H4 (cell line): ENCODE measurements around the gene UMAD1. TPM values are rescaled to one million over a fixed set of nuclear protein-coding genes. Genes with fewer than 3 reads are reported as not detected.

Experiments used
- DNase-seq: peaks from one replicate; pipeline ENCODE4 v3.0.0-alpha.2; 2015; ENCODE audit warnings: low spot score
- total RNA-seq: library from RNA; depleted of rRNA; stranded (reverse); fragments of >200 nt; shearing (Covaris generic); gene quantifications from 2 replicates; pipeline ENCODE4 v1.2.3, GENCODE V29; 2014

Gene UMAD1
- total RNA-seq, 1 experiment from 2014 or later: 65.9 TPM

DNA sequence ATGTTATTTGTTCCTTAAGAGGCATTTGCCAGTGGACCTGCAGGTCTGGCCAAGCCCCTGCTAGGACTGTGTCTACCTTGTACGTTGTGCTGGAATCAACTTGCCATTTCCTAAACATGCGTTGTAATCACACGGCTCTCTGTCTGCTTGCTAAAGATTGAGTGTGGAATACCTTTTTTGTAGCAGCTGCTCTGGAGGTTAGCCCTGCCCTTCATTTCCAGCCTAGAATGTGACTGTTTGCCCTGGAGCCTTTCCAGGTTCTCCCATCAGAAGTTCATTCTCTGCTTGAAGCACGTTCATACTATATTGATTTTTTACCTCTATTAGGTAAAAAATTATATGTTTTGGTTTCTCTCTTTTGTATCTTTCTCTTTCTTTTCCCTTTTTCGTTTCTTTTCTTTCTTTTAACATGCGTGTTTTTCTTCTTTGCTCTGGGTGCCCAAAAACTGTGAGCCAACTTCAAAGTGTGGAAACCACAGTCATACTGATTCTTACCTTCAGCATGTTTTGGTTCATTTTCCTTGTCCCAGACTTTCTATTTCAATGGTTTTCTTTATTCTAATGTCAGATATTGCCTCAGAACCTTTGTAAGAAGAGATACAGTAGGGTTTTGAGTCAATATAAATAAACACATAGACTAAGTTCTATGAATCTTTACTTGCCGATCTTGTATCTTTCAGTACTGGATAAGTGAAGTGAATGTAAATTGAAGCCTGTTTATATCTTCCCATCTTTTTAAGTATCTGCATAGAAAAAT, 189.7 kb downstream of the UMAD1 start:
- DNase-seq: no peak

DNA sequence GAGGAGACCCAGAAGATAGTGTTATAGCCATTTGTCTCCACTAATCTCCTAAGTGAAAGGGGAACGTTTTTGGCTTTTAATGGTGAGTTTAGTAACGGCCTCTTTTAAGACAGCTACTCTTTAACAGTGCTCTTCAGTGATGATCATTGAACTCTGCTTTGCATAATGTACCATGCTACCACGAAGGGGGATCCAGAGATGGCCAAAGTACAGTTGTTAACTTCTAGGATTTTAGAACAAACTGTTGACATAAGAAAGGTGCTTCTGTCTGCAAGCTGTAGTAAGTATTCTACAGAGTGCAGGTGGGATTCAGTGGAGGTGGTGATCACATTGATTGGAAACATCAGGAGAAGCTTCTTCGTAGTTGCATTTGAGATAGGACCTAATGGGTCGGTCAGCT, 192.0 kb downstream of the UMAD1 start:
- no peak for DNase-seq

GRCh38 chr7:7834761-7835160, 194.2 kb downstream of the UMAD1 start:
- no peak for DNase-seq

GRCh38 chr7:7841027-7841426, 200.5 kb downstream of the UMAD1 start:
- DNase-seq: no peak

- no peak for DNase-seq
These were observed 202.7 kb downstream of the UMAD1 start for GRCh38 chr7:7843240-7843639.

DNA sequence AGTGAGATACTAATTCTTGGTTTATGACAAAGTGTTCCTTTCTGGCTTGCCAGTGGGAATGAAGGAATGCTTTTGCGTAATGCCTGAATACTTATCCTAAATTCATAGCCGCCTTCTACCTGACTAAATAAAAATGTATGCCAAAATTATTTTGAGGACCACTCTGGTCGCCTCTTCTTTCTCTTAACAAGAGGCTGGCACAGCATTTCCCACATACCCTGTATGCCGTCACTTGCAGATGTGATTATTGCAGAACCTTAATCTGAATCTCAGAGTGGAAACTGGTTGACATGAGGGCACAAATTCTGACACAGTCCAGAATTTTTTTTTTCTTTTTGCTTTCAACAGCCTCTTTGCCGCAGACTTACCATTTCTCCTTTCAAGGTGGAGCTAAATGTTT, 203.4 kb downstream of the UMAD1 start:
- DNase-seq: no peak

DNA sequence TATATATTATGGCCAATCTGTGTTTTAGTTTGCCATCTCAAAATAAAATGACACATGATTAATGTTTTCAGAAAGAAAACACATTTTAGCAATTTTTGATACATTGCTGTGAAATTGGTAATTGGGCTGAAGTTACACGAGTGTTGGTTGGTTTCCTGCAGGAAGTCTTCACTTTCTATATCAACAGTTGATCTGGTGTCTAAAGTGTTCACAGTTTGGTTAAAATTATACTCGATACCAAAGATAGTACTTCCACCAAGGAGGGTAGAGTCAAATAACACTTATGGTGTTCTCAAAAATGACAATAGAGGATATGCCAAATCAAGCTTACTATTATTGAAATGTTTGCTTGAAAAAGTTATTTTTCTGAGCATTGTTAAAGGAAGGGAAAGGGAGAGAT, 207.7 kb downstream of the UMAD1 start:
- no peak for DNase-seq

DNA sequence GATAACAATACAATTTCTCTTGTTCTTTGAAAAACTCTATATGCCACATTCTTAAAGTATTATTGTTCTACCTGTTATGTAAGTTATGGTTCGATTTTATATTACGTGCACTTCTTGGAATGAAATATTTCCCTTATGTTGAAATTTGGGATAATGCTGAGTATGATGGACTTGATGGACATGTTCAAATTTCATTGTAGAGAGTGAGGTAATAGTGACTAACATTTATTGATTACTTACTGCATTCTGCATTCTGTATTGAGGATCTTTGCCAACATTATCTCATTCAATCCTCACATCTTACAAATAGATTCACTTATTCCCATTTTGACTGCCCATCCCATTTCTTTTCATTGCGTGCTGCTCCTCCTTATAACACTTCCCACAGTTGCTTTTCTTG, 208.3 kb downstream of the UMAD1 start:
- DNase-seq: no peak

GRCh38 chr7:7850150-7850549, 209.6 kb downstream of the UMAD1 start:
- DNase-seq: no peak

- no peak for DNase-seq
These were observed 210.8 kb downstream of the UMAD1 start for GRCh38 chr7:7851381-7851780.

DNA sequence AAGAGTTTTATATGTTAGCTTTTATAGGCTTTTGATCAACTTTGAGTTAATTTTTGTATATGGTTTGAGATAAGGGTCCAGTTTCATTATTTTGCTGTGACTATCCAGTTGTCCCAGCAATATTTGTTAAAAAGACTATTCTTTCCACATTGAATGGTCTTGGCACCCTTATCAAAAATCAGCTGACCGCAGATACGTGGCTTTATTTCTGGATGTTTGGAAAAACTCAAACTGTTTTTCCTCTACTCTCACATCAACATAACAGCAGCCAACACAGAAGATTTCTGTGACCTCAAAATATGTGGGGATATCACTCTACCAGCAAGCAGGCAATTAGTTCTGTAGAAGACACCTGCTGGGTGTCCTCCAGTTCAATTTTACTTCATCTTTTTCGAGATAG, 211.4 kb downstream of the UMAD1 start:
- no peak for DNase-seq

DNA sequence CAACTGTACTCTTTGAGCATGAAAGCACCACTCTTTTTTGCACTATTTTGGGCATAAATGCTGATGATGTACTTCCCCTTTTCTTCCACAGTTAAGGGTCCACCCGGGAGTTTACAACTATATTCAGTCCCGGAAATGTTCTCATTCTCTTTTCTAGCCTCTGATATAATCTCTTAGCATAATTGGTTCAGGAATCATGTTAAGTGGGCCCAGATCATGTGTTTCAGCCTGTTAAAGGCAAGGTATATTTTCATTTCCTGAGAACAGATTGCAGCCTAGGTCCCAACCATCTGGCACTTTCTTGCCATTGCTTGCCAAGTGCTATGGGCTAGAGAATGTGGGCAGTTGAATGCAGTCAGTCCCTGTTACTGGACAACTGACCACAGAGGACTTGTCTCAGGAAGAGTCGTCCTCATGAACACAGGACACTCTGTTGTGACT, 216.6 kb downstream of the UMAD1 start:
- DNase-seq: no peak

- no peak for DNase-seq
These were observed 218.0 kb downstream of the UMAD1 start for GRCh38 chr7:7858559-7858958.

DNA sequence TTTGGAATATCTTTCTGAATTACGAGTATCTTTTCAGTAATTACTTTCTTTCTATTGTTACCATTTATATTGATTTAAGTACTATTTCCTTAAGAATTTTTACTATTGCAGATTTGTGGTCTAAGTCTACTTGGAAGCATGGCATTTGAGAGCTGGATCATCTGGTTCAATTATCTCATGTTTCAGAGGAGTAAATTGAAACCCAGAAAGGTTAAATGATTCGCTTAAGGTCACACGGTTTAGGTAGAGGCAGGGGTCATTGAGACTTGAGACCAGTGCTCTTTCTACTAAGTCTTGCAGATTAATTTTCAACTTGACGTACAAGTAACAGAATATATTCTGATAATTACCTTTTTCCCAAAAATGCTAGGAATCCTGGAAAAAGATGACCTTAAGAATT, 218.9 kb downstream of the UMAD1 start:
- DNase-seq: no peak

DNA sequence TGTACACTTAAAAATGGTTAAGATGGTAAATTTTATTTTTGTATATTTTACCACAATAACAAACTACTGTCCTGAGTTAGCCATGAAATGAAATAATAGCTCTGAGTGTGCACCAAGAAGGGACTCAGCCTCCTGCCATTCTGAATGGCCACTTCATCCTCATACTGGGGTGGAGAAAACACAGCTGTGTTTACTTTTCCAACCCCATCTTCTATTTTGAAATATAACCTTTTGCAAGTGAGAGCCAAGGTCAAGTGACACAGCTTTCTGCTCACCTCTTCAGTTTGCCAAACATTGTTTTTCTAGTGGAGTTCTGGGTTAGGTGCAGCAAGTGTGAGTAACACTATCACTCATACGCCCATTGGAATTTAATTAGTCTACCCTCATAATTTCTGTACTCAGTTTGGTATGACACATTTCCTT, 220.7 kb downstream of the UMAD1 start:
- peak; percentile 52 for DNase-seq

DNA sequence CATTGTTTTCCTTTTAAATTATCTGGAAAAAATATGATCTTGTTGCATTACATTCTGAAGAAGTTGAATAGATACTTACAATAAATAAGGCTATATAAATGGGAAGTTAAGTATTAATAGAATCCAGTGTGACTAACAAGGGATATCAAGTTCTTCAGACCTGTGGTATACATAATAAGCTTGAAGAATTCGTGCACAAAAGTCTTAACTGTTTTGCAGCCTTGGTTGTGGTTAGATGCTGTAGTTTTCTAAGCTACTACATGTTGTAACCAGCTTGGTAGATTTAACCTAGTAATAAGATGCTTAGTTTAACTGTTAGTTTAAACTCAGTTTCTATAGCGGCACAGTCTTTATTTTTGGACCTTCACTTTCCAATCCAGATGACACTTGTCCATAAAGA, 221.8 kb downstream of the UMAD1 start:
- no peak for DNase-seq

DNA sequence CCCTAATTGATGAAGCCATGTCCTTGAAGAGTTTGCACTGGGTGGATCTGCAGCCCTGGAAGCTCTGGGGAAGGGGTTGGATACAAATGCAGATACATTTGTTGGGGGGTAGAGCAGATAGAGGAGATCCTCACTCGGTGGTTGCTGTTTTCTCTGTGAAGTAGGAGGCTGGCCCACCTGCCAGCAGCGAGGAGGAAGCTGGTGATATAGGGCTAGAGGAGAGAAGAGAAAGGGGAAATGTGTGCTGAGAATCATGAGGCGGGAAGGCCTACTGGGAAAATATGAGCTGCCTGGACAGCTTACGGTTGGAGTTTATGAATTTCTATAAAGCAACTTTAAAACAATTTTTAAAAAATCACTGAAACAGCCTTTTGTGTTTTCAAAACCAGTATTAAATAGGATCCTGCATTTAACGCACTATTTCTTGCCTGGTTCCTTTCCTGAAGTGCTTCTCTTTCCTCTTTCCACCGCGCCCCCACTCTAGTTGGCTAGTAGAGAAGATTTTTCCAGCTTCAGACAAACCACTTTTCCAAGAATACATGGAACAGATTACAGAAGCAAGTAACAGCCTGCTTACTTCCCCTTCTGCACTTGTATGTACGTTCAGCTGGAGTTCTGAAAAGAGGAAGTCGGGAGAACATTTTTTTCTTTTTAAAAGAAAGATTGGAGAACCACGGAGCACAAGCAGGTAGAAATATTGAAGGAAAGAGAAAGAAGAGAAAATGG, 227.5 kb downstream of the UMAD1 start:
- DNase-seq: no peak

DNA sequence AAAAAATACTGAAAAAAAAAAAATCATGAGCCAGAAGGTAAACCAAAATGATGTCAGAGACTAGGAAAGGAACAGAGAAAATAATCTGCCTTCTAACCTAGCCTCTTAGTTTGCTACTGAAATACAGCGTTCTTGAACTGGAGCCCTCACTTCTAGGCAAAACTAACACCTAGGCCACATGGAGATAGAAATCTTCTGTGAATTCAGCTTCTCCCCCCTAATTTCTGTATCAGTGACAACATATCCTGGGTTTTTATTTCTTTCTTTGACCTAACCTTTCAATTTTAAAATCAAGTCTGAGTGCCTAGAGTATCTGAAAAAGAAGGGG, 228.0 kb downstream of the UMAD1 start:
- DNase-seq: no peak

DNA sequence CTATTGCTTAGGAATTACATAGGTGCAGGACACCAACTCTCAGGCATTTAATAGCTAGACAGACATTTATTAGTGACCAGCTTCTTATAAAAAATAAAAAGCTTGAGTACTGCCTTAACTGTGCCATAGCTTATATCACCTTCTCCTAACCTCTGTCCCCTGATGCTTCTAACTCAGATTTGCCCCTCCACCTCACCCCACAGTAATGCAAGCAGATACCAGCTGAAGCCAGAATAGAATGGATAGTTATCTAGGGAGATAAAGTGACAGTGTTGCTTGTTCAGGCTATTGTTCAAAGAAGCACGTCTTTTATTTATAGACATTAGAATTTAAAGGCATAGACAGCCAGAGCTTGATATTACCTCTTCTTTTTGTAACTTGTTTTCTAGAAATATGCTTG, 228.5 kb downstream of the UMAD1 start:
- DNase-seq: no peak

DNA sequence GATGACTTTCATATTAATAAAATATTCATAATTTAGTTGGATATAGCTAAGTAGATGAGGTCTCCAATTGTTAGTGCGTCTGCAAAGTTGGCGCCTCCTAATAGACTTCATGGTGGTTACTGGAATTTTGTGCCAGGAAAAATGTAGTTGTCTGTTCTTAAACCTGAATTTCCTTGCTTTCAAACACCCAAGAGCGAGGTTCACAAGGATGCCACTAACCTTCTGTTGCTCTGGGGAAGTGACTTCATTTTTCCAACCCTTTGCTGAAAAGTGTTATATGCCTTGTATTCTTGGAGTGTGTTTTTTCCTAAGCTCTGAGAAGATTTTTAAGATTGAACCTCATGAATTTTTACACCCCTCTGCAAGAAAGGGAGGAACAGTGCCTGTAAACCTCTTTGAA, 229.1 kb downstream of the UMAD1 start:
- DNase-seq: no peak

DNA sequence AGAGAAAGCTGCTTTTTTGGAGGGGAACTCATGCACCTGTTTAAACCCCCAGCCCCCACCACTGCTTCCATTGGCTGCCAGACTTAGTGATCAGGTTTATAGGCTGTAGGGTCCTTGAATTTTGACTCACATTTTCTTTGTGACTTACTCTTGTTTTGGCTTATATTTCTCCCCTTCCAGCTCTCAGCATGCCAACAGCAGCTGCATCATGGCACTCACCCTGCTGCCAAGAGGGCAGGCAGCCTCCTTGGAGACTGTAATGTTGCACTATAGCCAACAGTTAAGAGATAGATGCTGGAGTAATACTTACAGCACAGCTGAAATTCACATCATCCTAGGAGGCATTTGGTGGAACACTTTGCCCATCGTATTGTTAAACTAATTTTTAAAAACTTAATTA, 230.0 kb downstream of the UMAD1 start:
- DNase-seq: no peak

- DNase-seq: no peak
These were observed 235.9 kb downstream of the UMAD1 start for GRCh38 chr7:7876419-7876818.

DNA sequence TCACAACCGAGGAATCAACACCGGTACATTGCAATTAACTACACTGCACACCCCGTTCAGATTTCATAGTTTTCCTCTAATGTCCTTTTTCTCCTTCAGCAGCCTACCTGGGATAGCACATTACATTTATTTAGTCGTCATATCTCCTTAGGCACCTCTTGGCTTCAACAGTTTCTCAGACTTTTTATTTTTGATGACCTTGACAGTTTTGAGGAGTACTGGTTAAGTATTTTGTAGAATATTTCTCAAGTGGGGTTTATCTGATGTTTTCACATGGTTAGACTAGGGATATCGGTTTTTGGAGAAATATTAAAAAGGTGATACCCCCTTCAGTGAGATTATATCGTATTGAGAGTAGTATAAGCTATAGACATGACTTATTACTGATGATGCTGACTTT, 241.0 kb downstream of the UMAD1 start:
- DNase-seq: no peak

DNA sequence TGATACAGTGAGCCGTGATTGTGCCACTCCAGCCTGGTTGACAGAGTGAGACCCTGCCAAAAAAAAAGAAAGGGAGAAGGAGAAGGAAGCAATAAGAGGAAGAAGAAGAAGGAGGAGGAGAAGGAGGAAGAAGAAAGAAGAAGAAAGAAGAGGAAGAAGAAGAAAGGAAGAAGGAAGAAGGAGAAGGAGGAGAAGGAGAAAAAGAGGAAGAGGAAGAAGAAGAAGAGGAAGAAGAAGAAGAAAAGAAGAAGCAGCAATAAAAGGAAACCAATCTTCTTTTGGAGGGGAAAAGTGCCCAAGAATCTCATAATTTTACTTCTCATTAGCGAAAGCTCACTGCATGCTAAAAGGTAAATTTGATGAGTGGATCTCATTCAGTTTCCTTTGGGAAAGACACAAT, 242.3 kb downstream of the UMAD1 start:
- no peak for DNase-seq
